Ovary (tissue), 9 donors: ENCODE data around the gene CHD5. TPM values are rescaled to one million over a fixed set of nuclear protein-coding genes. Genes with fewer than 3 reads are reported as not detected.

Source experiments
- DNase-seq, 5 donors: peaks; one replicate each; pipeline ENCODE4 v3.0.0-alpha.2; 2019 to 2020
- H3K27ac ChIP-seq, 2 donors: fragments of 200-600 bp; one replicate each; pipeline versions ENCODE4 v1.5.1 to v1.8.0; 2019 to 2022
- H3K27me3 ChIP-seq: fragments of 200-600 bp; one replicate; pipeline ENCODE4 v1.8.0; 2022
- H3K36me3 ChIP-seq: fragments of 200-600 bp; sonication (generic); one replicate; pipeline ENCODE4 v1.5.1; 2019
- H3K4me1 ChIP-seq: one replicate; pipeline ENCODE4 v1.8.1; 2013; ENCODE audit warnings: mild to moderate bottlenecking, moderate library complexity; ENCODE audit not compliant: insufficient read depth
- H3K4me3 ChIP-seq: fragments of 200-600 bp; sonication (generic); one replicate; pipeline ENCODE4 v1.5.1; 2017
- H3K9me3 ChIP-seq, 2 donors: fragments of 200-600 bp in 1 of 2; sonication (generic) in 1 of 2; one replicate each; pipeline versions ENCODE4 v1.5.1 to v1.8.1; 2013 to 2019; ENCODE audit warnings: mild to moderate bottlenecking in 1 of 2, moderate library complexity in 1 of 2
- CTCF ChIP-seq, 3 donors: fragments of 450-650 bp in 2 of 3; fragments of 200-600 bp in 1 of 3; IDR thresholded peaks; one replicate each; pipeline versions ENCODE4 v1.5.1 to v1.8.0; 2016 to 2022; ENCODE audit warnings: antibody characterized with exemption in 3 of 3, mild to moderate bottlenecking in 1 of 3
- EP300 ChIP-seq: sonication (generic); formaldehyde crosslinking; IDR thresholded peaks from one replicate; pipeline ENCODE4 v1.6.1; 2017; ENCODE audit warnings: antibody characterized with exemption
- POLR2A ChIP-seq: fragments of 450-650 bp; IDR thresholded peaks from one replicate; pipeline ENCODE4 v1.6.1; 2017; ENCODE audit warnings: antibody characterized with exemption, mild to moderate bottlenecking, moderate library complexity
- WGBS, 3 donors: extraction: QIAGEN DNeasy Blood & Tissue Kit in 1 of 3; methylation state at CpG; one replicate each; pipeline versions ENCODE4 v1.1.5 to v1.1.7; 2013 to 2017; 5-methylcytosine and 5-hydroxymethylcytosine counted together
- intact Hi-C, 4 donors: fragments of 100-400 bp; cut with DNase I; formaldehyde crosslinking; loops; one replicate each; pipeline versions ENCODE4 v1.11.0 to v1.15.1; 2022 to 2023
- polyA plus RNA-seq, 2 donors: library from polyadenylated mRNA; stranded (reverse); fragments of 200-250 nt in 1 of 2; fragments of 350-450 nt in 1 of 2; fragmentation: Illumina TruSeq in 1 of 2; extraction: RNeasy Lipid Tissue Mini Kit (QIAGEN cat#74804) in 1 of 2; gene quantifications; one replicate each; pipeline ENCODE4 v1.2.3, GENCODE V29; 2013 to 2014
- total RNA-seq, 7 donors: library from RNA; depleted of rRNA in 2 of 7; stranded (reverse); fragments of >200 nt in 2 of 7; fragmentation: NEBNext Ultra II Directional in 3 of 7; extraction: Animal tissue kit (Norgen Biotek cat#: 25700) in 3 of 7; gene quantifications; one replicate each; pipeline versions ENCODE4 v1.1.0 to v1.2.4, GENCODE V29; 2016 to 2023
- donor health status: DM: no; HTN: no; CAD: no; lungs with moderate emphysema.
- donor health status: DM: no; HTN: no; CAD: no.
- donor health status: Bipolar disorder and iron deficiency.
- donor health status: DM: yes; HTN: yes; CAD: no.
- donor health status: DM: no; HTN: no; CAD: no.
- donor health status: DM: yes; HTN: yes; CAD: no.

The CHD5 gene
- total and polyA plus RNA-seq, 9 donors = under 0.01 to 0.54 (median 0.23) TPM

DNA sequence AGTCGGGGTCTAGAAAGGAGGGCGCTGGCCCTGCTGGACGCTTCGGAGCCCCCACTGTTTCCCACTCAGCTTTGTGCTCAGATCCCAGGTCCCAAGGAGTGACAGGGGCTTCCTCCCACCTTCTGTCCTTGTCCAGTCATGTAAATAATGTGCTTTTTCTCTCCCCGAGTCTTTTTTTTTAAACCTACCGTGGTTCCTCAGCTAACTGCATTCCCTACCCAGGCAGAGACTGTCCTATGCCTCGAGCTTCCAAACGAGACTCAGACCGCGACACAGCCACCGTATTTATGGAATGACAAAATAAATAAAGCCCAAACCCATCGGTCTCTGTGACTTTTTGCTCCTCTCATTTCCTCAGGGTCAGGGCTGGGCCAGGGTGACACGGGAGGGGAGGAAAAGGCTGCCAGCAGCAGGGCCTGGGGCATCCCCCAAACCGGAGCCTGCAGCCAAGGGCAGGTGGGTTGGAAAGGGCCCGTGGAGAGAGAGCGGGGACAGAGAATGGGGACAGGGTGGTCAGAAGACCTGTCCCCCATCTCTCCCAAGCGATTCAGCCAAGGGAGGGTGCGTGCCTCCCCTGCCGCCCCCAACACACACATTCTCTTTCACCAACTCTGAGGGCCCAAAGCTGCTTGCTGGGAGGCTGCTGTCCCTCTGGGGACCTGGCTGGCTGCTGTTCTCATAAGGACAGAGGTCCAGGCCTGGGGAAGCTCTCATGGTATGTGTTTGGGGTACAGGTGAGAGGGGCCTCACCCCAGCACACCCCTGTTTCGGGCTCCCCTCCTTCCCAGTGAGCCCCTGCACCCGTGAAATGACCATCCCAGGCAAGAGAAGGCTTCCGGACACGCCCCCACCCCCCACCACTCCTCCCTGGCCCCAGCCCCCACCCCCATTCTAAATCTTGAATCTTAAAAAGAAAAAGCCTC, 79.0 kb downstream of the CHD5 start:
- Histone ChIP-seq H3K27me3 (no peaks in the 10 kb centered on the region), H3K4me3 (no peak overlapping the region), H3K27ac (no peak overlapping the region), H3K4me1 (peaks cover 15% of the 10 kb centered on the region), H3K36me3 (no peaks in the 10 kb centered on the region), H3K9me3 (no peaks in the 10 kb centered on the region)
- no peak for DNase-seq
- WGBS, 3 donors = 51 to 62% (median 53%) methylated on average over 23 of the region's 23 CpGs
- TF ChIP-seq CTCF (IDR thresholded peaks at IDR 0.05) = no peak
- no peak for TF ChIP-seq EP300
- TF ChIP-seq POLR2A = no peak
- intact Hi-C loops = no loop called here

GRCh38 chr1:6099787-6100765, 80.0 kb downstream of the CHD5 start:
- H3K36me3 ChIP-seq = no peaks in the 10 kb centered on the region
- TF ChIP-seq CTCF (IDR thresholded peaks at IDR 0.05) (no peak), EP300 (no peak), POLR2A (no peak)
- intact Hi-C loops = no loop called here

GRCh38 chr1:6099297-6099696, 80.8 kb downstream of the CHD5 start:
- H3K4me1 ChIP-seq = peaks cover 15% of the 10 kb centered on the region
- no peaks in the 10 kb centered on the region for H3K27me3 ChIP-seq
- no peaks in the 10 kb centered on the region for H3K36me3 ChIP-seq
- H3K4me3 ChIP-seq = no peak overlapping the region
- 87 to 91% (median 90%) methylated on average over 13 to 15 of the region's 15 CpGs for WGBS, 3 donors
- intact Hi-C loops = no loop called here
- DNase-seq = no peak
- no peaks in the 10 kb centered on the region for H3K9me3 ChIP-seq
- no peak for TF ChIP-seq POLR2A
- no peak for TF ChIP-seq EP300
- TF ChIP-seq CTCF (IDR thresholded peaks at IDR 0.05) = no peak
- no peak overlapping the region for H3K27ac ChIP-seq

More at GRCh38 chr1:6099787-6100765, 80.0 kb downstream of the CHD5 start:
- Histone ChIP-seq H3K4me1 (peaks cover 15% of the 10 kb centered on the region), H3K27me3 (no peaks in the 10 kb centered on the region), H3K9me3 (no peaks in the 10 kb centered on the region), H3K4me3 (no peak overlapping the region), H3K27ac (no peak overlapping the region)
- DNase-seq = peak in 1 of 5 donors; percentile 13
- WGBS, 3 donors = 85 to 88% (median 86%) methylated on average over 18 to 27 of the region's 27 CpGs
